Measurements from ENCODE around the gene NBPF3.
A peak's percentile ranks its signal among the peaks of the same experiment; 100 is the strongest.

GRCh38 chr1:21508580-21509350 lies 68.8 kb downstream of the NBPF3 start:
- TF ChIP-seq CTCF (IDR thresholded peaks at IDR 0.05 in 2 of 3, conservative IDR thresholded peaks at IDR 0.05 in 1 of 3; ENCODE audit: borderline replicate concordance in 1 of 3, insufficient read depth in 1 of 3, low read depth in 2 of 3, low read length in 2 of 3): peak; percentile 32 to 62 (median 41); a peak in 5 of 6 replicates
- no peak for TF ChIP-seq EGR1 (IDR thresholded peaks at IDR 0.05; ENCODE audit: low read depth)
- no peak for TF ChIP-seq EZH2 (IDR thresholded peaks at IDR 0.05)
- no peak for TF ChIP-seq YY1 (IDR thresholded peaks at IDR 0.05; ENCODE audit: extremely low read depth, insufficient replicate concordance, low read depth, low read length)
- no peak for TF ChIP-seq SIN3A (IDR thresholded peaks at IDR 0.05; ENCODE audit: low read depth)
- no peak for TF ChIP-seq CBX3 (IDR thresholded peaks at IDR 0.05; ENCODE audit: low read depth)
- no peak for TF ChIP-seq ZNF274 (IDR thresholded peaks at IDR 0.05; ENCODE audit: low read depth, low read length)
